SK-N-SH treated with all-trans-retinoic acid at 6 μM for 48 hours (cell line): ENCODE data around the gene SYNE1.

Experiments
- ATAC-seq: fragments of 200-7000 bp; cut with Tn5 transposase; 3 replicates; pipeline ENCODE4 v1.9.1; 2020; ENCODE audit warnings: mild to moderate bottlenecking, moderate library complexity
- BACH2 ChIP-seq: fragments of 250-450 bp; sonication (Bioruptor Pico); IDR thresholded peaks from 2 replicates; pipeline ENCODE4 v1.9.0; 2021; ENCODE audit warnings: mild to moderate bottlenecking, borderline replicate concordance
- GLIS3 ChIP-seq: fragments of 250-450 bp; sonication (Bioruptor Pico); IDR thresholded peaks from 2 replicates; pipeline ENCODE4 v1.5.0; 2020; ENCODE audit warnings: mild to moderate bottlenecking, moderate library complexity
- ISL1 ChIP-seq: fragments of 250-450 bp; sonication (Bioruptor Pico); IDR thresholded peaks from 2 replicates; pipeline ENCODE4 v2.1.2; 2022; ENCODE audit warnings: mild to moderate bottlenecking, moderate library complexity
- OSR1 ChIP-seq: fragments of 250-450 bp; sonication (Bioruptor Pico); IDR thresholded peaks from 2 replicates; pipeline ENCODE4 v1.8.0; 2022; ENCODE audit warnings: moderate library complexity, mild to moderate bottlenecking, inconsistent platforms
- PPARA ChIP-seq: fragments of 250-450 bp; sonication (Bioruptor Pico); IDR thresholded peaks from 2 replicates; pipeline ENCODE4 v1.5.0; 2020; ENCODE audit warnings: mild to moderate bottlenecking, borderline replicate concordance
- RARB ChIP-seq: fragments of 250-450 bp; sonication (Bioruptor Pico); IDR thresholded peaks from 2 replicates; pipeline ENCODE4 v1.8.0; 2021; ENCODE audit warnings: mild to moderate bottlenecking, moderate library complexity
- SNAI2 ChIP-seq: fragments of 250-450 bp; sonication (Bioruptor Pico); IDR thresholded peaks from 2 replicates; pipeline ENCODE4 v1.5.0; 2020; ENCODE audit warnings: mild to moderate bottlenecking, moderate library complexity
- TCF4 ChIP-seq: fragments of 250-450 bp; sonication (Bioruptor Pico); IDR thresholded peaks from 2 replicates; pipeline ENCODE4 v1.8.0; 2021; ENCODE audit warnings: mild to moderate bottlenecking, moderate library complexity, borderline replicate concordance
- TOX ChIP-seq: fragments of 250-450 bp; sonication (Bioruptor Pico); IDR thresholded peaks from 2 replicates; pipeline ENCODE4 v1.8.0; 2021; ENCODE audit warnings: mild to moderate bottlenecking, moderate library complexity, borderline replicate concordance
- ZFP3 ChIP-seq: fragments of 250-450 bp; sonication (Bioruptor Pico); IDR thresholded peaks from 2 replicates; pipeline ENCODE4 v1.5.0; 2020; ENCODE audit warnings: mild to moderate bottlenecking, moderate library complexity
- ZFP30 ChIP-seq: fragments of 450-650 bp; formaldehyde crosslinking; IDR thresholded peaks from 2 replicates; pipeline ENCODE4 v1.5.0; 2022; ENCODE audit warnings: mild to moderate bottlenecking, moderate library complexity
- ZNF565 ChIP-seq: fragments of 450-650 bp; formaldehyde crosslinking; conservative IDR thresholded peaks from 2 replicates; pipeline ENCODE4 v1.5.0; 2020; ENCODE audit warnings: low read depth, mild to moderate bottlenecking, moderate library complexity
- ZNF70 ChIP-seq: fragments of 450-650 bp; formaldehyde crosslinking; IDR thresholded peaks from 2 replicates; pipeline ENCODE4 v1.5.0; 2020; ENCODE audit warnings: mild to moderate bottlenecking, moderate library complexity
- ZNF8 ChIP-seq: fragments of 450-650 bp; formaldehyde crosslinking; IDR thresholded peaks from 2 replicates; pipeline ENCODE4 v1.5.0; 2020; ENCODE audit warnings: mild to moderate bottlenecking, moderate library complexity
- TF ChIP-seq, protein P1 (sequence below): fragments of 250-450 bp; sonication (Bioruptor Pico); IDR thresholded peaks from 2 replicates; pipeline ENCODE4 v1.8.0; 2020; ENCODE audit warnings: mild to moderate bottlenecking, moderate library complexity, borderline replicate concordance
- TF ChIP-seq, protein P2 (sequence below): fragments of 250-450 bp; sonication (Bioruptor Pico); IDR thresholded peaks from 2 replicates; pipeline ENCODE4 v1.8.0; 2021; ENCODE audit warnings: low read depth, mild to moderate bottlenecking, moderate library complexity, borderline replicate concordance
- TF ChIP-seq, protein P3 (sequence below): fragments of 250-450 bp; sonication (Bioruptor Pico); IDR thresholded peaks from 2 replicates; pipeline ENCODE4 v1.5.1; 2020; ENCODE audit warnings: low read depth, mild to moderate bottlenecking, moderate library complexity
- TF ChIP-seq, protein P4 (sequence below): fragments of 250-450 bp; sonication (Bioruptor Pico); IDR thresholded peaks from 2 replicates; pipeline ENCODE4 v1.5.1; 2021; ENCODE audit warnings: mild to moderate bottlenecking, moderate library complexity
- TF ChIP-seq, protein P5 (sequence below): fragments of 250-450 bp; sonication (Bioruptor Pico); IDR thresholded peaks from 2 replicates; pipeline ENCODE4 v1.5.0; 2020; ENCODE audit warnings: mild to moderate bottlenecking, moderate library complexity

The SYNE1 gene

DNA sequence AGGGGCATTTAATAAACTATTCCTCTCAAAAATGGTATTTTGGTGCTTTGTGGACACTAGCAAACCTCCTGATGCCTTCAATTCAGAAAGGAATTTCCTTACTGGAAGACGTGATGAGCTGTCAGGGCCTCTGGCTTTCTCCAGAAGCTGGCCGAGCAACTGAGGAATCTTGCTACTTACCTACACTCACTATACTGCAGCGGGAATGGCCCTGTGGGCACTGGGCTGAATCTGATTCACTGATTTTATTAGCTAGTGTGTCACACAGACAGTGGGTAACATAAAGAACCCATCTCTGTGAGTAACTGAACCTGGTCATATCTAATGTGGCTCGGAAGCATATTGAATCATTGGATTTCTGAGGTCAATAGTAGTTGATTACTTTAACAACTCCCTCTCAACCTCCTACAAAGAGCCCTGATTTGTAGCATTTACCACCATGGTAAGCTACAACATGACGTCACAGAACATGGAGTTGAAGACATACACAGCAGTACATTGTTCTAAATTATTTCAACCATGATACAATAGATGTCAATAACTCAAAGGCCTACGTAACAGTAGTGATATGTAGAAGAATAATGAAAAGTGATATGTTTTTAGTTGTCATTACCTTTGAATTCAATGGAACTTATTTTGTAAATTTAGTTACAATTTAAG lies 232.1 kb downstream of the SYNE1 start:
- TF ChIP-seq TCF4: no peak
- TF ChIP-seq ZNF8 (CRISPR knock-in tag): no peak
- TF ChIP-seq OSR1 (CRISPR knock-in tag): no peak
- TF ChIP-seq, protein P1, sequence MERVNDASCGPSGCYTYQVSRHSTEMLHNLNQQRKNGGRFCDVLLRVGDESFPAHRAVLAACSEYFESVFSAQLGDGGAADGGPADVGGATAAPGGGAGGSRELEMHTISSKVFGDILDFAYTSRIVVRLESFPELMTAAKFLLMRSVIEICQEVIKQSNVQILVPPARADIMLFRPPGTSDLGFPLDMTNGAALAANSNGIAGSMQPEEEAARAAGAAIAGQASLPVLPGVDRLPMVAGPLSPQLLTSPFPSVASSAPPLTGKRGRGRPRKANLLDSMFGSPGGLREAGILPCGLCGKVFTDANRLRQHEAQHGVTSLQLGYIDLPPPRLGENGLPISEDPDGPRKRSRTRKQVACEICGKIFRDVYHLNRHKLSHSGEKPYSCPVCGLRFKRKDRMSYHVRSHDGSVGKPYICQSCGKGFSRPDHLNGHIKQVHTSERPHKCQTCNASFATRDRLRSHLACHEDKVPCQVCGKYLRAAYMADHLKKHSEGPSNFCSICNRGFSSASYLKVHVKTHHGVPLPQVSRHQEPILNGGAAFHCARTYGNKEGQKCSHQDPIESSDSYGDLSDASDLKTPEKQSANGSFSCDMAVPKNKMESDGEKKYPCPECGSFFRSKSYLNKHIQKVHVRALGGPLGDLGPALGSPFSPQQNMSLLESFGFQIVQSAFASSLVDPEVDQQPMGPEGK (CRISPR knock-in tag): no peak
- TF ChIP-seq, all 23 proteins: peak for 0
- no peak for ATAC-seq

DNA sequence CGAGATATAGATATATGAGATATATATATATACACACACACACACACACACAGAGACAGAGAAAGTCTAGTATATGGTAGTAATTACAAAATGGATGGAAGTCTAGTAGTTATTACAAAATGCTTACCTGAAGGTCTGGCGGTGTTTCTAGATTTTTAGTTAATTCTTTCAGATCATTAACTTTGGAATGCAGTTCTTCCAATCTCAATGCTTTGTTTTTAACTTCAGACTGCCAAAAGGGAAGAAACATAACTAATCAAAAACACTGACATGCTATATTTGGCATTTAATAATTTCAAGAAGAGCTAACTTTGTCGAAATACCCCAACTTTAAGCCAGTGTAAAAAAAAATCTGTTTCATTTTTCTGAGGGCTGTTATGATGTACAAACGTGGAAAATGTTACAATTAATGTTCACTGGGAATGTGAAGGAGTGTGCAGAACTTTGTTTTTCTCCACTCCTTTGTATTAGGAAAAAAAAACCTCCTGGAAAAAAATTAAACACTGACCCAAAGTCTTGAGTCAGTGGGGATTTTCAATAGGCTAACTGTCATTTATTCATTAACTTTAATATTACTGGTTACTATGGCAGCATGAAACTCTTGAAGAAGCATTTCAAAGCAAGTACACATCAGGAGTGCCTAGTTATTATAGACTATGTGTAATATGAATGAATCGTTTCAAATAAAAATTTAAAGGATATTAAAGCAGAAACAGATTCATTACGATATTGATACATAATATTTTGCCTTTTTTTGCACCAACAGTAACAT lies 232.9 kb downstream of the SYNE1 start:
- ATAC-seq: no peak
- TF ChIP-seq PPARA (CRISPR knock-in tag): no peak
- TF ChIP-seq, protein P2, sequence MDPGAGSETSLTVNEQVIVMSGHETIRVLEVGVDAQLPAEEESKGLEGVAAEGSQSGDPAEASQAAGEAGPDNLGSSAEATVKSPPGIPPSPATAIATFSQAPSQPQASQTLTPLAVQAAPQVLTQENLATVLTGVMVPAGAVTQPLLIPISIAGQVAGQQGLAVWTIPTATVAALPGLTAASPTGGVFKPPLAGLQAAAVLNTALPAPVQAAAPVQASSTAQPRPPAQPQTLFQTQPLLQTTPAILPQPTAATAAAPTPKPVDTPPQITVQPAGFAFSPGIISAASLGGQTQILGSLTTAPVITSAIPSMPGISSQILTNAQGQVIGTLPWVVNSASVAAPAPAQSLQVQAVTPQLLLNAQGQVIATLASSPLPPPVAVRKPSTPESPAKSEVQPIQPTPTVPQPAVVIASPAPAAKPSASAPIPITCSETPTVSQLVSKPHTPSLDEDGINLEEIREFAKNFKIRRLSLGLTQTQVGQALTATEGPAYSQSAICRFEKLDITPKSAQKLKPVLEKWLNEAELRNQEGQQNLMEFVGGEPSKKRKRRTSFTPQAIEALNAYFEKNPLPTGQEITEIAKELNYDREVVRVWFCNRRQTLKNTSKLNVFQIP (CRISPR knock-in tag): no peak
- no peak for TF ChIP-seq ZFP3 (CRISPR knock-in tag)
- no peak for TF ChIP-seq ZNF70 (CRISPR knock-in tag)

DNA sequence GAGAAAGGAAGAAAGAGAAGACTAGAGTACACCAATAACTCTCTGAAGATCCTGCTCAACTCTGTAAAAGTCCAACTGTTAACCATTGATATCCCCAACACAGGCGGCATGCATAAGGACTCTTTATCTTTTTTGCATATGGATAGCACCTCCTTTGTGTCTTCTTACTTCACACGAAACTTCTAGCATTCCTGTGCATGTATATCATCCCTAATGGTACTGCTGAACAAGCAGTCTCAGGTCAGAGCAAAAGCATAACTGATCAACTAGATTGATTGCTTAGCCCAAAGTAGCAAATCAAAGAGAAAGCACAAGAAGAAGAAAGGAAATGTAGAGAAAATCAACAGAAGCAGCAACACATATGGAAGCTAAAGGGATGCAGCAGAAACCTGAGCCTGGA lies 234.4 kb downstream of the SYNE1 start:
- no peak for TF ChIP-seq OSR1 (CRISPR knock-in tag)
- no peak for ATAC-seq

DNA sequence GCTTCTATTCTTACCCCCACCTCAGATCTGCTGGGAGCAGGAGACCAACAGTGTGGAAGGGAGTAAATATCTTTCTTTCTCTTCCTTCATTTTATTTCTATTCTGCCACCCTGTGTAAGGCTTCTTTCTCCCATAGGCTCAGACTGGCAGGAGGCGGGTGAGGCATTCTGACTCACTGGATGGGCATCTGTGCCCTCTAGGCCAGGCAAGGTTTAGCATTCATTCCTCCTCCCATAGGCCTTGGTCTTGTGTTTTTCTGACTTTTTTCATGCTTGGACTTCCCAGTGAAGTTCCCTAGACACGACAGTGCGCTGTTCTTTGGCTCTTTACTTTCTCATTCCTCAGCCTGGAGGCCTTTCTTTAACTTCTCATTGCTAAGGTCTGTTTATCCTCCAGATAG lies 235.2 kb downstream of the SYNE1 start:
- peak; percentile 100 for ATAC-seq
- TF ChIP-seq, protein P3, sequence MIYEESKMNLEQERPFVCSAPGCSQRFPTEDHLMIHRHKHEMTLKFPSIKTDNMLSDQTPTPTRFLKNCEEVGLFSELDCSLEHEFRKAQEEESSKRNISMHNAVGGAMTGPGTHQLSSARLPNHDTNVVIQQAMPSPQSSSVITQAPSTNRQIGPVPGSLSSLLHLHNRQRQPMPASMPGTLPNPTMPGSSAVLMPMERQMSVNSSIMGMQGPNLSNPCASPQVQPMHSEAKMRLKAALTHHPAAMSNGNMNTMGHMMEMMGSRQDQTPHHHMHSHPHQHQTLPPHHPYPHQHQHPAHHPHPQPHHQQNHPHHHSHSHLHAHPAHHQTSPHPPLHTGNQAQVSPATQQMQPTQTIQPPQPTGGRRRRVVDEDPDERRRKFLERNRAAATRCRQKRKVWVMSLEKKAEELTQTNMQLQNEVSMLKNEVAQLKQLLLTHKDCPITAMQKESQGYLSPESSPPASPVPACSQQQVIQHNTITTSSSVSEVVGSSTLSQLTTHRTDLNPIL (CRISPR knock-in tag): no peak
- TF ChIP-seq ZNF565: no peak
- TF ChIP-seq GLIS3: no peak
- no peak for TF ChIP-seq ISL1 (CRISPR knock-in tag)
- TF ChIP-seq, protein P4, sequence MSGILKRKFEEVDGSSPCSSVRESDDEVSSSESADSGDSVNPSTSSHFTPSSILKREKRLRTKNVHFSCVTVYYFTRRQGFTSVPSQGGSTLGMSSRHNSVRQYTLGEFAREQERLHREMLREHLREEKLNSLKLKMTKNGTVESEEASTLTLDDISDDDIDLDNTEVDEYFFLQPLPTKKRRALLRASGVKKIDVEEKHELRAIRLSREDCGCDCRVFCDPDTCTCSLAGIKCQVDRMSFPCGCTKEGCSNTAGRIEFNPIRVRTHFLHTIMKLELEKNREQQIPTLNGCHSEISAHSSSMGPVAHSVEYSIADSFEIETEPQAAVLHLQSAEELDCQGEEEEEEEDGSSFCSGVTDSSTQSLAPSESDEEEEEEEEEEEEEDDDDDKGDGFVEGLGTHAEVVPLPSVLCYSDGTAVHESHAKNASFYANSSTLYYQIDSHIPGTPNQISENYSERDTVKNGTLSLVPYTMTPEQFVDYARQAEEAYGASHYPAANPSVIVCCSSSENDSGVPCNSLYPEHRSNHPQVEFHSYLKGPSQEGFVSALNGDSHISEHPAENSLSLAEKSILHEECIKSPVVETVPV (CRISPR knock-in tag): no peak
- TF ChIP-seq ZFP30 (CRISPR knock-in tag): no peak
- TF ChIP-seq, protein P5, sequence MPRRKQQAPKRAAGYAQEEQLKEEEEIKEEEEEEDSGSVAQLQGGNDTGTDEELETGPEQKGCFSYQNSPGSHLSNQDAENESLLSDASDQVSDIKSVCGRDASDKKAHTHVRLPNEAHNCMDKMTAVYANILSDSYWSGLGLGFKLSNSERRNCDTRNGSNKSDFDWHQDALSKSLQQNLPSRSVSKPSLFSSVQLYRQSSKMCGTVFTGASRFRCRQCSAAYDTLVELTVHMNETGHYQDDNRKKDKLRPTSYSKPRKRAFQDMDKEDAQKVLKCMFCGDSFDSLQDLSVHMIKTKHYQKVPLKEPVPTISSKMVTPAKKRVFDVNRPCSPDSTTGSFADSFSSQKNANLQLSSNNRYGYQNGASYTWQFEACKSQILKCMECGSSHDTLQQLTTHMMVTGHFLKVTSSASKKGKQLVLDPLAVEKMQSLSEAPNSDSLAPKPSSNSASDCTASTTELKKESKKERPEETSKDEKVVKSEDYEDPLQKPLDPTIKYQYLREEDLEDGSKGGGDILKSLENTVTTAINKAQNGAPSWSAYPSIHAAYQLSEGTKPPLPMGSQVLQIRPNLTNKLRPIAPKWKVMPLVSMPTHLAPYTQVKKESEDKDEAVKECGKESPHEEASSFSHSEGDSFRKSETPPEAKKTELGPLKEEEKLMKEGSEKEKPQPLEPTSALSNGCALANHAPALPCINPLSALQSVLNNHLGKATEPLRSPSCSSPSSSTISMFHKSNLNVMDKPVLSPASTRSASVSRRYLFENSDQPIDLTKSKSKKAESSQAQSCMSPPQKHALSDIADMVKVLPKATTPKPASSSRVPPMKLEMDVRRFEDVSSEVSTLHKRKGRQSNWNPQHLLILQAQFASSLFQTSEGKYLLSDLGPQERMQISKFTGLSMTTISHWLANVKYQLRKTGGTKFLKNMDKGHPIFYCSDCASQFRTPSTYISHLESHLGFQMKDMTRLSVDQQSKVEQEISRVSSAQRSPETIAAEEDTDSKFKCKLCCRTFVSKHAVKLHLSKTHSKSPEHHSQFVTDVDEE: no peak
- TF ChIP-seq ZNF8 (CRISPR knock-in tag): no peak
- TF ChIP-seq, protein P1 (CRISPR knock-in tag): no peak
- no peak for TF ChIP-seq ZNF70 (CRISPR knock-in tag)
- TF ChIP-seq, protein P2 (CRISPR knock-in tag): no peak
- no peak for TF ChIP-seq SNAI2 (CRISPR knock-in tag)
- no peak for TF ChIP-seq TCF4
- no peak for TF ChIP-seq RARB (CRISPR knock-in tag)
- TF ChIP-seq OSR1 (CRISPR knock-in tag): no peak
- no peak for TF ChIP-seq TOX (CRISPR knock-in tag)
- no peak for TF ChIP-seq BACH2 (CRISPR knock-in tag)
- TF ChIP-seq PPARA (CRISPR knock-in tag): no peak
- TF ChIP-seq, all 23 proteins: peak for 0
